Measurements from ENCODE around the gene CAPZB.

Gene CAPZB

DNA sequence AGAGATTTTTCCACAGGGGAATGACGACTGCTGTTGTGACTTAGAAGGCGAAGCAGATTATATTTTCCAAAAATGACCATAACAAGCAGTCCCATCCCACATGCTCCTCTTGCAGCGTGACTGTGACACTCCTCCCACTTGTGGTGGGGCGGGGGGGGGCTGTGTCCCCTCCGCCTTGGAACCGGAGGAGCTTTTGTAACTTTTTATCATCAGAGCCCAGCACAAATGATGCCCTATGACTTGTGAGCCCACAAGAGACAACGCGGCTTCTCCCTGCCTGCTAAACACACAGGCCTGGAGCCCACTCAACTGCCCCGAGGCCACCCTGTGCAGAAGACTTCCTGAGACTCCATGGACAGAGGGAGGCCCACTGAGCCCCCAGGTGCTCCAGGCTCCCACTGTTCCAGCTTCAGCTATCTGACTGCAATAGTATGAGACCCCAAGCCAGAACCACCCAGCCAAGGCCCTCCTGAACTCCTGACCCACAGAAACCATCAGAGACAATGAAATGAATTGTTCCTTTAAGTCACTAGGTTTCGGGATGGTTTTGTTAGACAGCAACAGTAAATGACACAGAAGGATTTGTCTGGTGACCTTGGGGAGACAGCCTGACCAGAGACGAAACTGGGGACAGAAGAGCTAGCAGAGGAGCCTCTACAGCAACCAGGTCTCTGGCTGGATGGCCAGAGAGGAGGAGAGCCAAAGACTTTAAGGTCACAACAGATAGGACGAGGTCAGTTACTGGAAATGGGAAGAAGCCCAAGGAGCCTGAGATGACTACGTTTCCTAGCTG is 58.8 kb downstream of the CAPZB start:
- DNase-seq, result no peak

DNA sequence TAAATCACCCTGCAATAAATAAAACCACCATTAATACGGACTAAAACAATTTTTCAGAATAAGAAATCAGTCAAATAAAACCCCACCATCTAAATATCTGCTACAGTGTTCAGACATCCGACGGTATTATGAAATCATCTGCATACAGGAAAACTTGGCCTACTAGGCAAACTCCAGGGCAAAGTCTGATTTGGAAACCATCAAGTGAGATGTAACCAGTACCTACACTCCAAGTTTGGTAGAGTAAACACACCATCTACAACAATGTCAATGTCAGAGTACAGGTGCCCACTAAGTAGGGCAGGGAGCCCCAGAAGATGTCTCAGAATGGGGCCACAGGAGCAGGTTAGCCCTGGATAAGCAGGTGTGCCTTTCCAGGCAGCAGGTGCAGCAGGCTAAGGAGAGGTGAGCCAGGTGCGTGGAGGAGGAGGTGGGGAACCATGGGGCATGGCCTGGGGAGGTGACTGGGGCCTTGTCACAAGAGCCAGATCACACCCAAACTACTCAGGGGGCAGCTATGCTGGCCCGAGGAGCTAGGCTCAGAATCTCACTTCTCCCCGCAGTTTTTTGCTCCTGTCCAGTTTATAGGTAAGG is 59.6 kb downstream of the CAPZB start:
- DNase-seq, result no peak

DNA sequence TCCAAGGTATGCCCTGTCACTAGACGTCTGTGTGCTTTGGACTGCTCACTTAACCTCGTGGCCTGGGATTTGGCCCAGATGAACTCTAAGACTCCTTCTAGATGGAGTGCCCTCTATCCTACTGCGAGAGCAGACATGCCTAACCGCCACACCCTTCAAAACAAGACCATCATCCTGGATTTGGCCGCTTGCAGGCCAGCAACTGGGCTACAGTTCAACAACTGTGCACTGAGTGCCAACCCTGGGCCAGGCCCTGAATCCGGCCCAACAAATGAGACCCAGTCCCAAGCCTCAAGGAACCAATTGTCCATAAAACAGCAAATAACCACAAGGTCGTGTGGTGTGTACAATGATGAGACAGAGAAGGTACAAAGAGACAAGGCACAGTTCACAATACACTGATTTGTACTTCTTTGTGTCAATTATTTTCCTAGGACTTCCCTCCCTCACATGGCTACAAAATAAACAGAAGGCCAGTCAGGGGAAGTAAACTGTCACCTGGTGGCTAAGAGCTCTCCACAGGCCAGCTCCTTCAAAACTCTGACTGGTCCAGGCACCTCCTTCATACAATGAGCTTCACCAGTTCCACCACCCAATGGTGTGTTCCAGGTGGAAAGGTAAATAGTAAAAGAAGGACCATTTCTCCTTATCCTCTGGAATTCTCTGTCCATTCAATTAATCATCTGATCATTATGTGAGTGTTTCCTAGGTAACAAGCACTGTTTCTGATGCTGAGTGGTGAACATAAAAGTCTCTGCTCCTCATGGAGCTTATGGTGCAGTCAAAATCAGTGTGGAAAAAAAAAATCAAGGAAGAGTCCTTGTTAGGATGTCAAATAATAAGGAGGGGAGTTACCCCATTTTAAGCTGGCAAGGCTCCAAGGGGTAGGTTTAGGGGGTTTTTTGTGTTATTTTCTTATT is 60.4 kb downstream of the CAPZB start:
- DNase-seq, result no peak

DNA sequence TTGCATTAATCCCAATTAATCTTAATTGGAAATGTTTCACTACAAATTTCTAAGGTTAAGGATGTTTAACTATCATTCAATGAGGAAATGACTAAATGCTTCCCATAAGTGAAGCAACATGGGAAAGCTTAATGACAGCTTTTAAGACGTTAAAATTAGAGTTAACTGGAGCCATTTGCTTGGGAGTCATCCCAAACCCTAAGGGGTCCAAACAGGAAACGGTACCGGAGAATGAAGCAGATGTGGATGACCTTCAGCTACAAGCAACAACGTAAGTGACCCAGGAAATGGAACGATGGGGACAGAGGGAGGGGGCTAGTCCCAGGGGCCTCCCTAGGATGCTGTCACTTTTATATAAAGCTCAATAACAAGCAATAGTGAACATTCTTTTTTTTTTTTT is 62.2 kb downstream of the CAPZB start:
- DNase-seq, result no peak

DNA sequence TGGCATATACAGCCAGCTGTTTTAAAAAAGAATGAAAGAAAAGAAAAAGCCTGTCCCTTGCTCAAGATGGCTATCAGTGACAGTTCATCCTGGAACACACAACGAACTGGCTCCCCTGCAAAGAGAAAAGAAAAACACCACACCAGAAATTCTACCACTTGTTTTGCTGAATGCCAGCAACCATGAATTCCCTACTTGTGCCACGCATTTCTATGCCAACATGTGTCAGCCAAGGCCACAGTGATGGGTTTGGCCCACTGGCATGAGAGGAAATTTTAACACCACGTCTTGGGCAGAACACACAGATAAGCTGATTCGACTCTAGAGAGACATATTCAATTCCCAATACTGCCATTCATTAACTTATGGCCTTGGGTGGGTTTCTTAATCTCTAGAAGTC is 64.0 kb downstream of the CAPZB start:
- no peak for DNase-seq

DNA sequence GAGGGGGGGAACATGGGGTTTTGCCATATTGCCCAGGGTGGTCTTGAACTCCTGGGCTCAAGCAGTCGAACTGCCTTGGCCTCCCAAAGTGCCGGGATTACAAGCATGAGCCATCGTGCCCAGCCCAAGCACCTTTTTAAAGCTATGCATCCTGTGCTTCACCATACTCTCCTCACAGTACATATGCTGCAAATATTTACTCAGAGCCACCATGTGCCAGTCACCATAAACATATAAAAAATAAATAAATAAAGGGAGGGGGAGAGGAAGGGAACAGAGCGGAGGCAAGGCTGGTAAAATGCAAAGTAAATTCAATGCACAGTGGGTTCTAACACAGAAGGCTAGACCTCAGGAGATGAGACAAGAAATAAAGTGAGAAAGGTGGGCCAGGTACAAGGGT is 64.7 kb downstream of the CAPZB start:
- no peak for DNase-seq

DNA sequence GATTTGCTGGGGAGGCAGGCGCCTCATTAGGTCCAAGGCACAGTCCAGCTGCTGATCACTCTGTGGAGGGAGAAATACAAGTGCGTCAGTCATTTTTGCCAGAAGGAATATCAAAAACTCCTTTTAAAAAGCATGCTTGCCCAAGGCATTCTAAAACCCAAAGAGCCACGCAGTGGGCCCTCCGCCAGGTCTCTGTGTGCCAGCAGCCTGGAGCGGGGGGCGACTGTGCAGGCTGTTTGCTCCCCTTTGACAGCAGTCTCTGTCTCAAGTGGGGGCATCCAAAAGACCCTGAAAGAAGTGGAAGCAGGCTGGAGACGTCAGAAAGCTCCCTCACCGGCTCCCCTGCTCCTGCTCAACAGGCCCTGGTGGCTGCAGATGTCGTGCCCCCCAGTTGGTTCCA is 65.6 kb downstream of the CAPZB start:
- DNase-seq, result no peak

DNA sequence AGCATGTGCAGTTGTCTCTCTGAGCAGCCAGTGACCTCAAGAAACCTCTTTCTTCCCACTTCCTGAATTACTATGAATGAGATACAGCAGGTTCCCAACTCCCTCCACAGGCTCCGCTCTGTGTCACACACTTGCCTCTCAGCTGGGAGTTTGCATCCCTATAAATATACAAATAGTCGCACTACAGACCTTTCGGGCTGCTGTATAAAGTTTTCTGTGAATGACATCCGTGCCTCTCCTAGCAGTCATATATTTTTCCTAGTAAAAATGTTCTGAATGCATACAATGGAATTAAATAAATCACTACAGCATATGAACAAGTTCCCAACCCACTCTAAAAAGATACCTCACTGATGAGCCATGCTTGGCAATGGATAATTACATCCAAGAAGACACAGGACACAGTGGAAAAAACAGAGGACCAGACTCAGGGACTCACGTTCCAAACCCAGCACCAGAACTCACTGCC is 66.8 kb downstream of the CAPZB start:
- DNase-seq, result no peak

DNA sequence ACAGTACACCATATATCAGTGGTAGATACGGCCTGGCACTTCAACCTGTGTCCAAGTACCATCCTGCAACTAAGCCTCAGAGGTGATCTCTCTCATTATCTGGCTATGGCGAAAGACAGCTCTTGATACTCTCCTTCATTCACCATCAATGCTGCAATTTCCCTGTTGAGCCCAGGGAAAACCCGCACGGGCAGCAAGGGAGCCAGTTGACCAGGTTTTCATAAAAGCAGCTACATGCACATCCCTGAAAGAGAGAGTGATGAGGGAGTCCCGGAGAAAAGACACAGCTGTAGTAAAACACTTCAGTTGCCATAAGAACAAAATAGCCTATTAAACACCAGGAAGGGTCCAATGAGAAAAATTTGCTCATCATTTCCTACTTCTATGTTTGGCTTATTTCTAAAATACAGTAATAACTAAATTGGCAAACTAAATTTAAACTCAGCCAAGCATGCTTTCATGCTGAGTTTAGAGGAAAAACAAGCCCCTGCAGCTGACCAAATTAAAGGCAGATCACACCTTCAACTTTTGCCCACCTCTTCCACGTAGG is 68.3 kb downstream of the CAPZB start:
- no peak for DNase-seq

DNA sequence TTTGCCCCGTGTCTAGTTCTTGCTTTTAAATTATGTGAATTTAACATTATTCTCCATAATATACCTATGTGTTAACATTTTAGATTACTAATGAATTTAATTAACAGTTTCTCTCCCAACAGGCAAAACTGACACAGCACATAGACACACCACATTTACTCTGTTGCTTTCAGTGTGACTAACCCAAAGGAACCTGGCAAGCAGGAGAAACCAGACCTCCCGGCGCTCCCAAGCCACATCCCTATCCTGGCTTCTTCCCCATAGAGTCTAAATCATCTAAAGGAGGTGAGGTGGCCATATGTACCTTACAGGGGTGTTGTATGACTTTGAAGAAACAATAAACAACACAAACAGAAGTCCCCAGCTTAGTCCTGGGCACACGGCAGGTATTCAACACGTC is 69.2 kb downstream of the CAPZB start:
- no peak for DNase-seq

DNA sequence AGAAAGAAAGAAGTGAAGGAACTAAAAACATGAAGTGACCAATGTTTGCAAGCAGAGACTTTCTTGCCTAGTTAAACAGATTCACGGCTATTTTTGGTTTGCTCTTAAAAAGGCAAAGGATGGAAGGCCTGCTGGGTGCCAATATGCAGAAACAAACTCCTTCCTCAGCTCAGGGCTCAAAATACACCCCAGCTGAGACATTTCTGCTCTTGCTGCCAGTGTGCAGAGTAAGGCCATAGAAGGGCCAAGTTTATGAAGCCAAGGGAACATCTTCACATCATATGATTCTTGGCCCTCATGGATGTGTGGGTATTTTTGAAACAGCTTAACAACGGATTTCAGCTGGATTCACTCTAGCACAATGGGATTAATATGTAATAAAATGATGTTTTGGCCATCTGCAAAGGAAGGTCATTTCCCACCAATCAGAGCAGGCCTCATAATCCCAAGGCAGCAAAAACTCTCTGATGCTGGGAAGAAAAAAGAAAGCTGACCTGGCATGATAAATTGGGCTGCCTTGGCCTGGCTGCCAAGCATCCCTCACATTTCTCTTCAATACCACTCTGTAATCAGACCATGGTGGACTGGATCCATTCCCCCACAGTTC is 70.7 kb downstream of the CAPZB start:
- no peak for DNase-seq

DNA sequence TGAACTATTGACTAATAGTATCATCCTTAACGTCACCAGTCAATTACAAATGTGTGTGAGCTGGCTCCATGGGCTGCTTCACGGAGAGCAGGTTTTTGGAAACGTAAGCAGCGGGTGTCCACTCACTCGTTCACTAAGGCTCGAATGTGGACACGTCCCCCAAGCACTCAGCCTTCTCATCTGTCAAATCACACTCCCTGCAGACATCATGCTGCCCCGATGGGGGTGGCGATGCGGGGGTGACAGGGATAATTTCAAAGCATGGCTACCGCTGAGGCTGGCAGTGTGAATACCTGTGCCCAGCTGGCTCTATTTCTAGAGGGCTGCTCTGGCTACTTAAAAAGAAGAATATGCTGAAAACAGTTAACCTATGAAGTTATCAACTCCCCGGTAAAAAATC is 71.3 kb downstream of the CAPZB start:
- DNase-seq, result no peak

DNA sequence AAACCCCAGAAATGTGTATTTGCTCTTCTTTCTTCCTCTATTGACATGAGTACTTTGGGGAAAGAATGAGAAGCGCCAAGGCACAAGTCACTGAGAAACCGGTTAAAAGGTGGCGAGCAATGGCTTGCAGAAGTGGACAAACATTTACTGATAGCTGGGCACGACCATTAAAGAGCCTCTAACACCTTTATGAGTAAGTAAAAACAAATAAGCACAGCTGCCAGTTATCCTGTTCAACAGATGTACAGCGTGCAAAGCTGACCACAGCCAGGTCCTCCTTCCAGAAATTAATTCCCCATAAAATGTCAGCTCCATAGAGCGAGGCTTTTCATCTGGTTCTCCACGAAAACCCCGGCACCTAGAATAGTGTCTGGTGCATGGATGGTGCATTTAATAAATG is 72.7 kb downstream of the CAPZB start:
- no peak for DNase-seq

DNA sequence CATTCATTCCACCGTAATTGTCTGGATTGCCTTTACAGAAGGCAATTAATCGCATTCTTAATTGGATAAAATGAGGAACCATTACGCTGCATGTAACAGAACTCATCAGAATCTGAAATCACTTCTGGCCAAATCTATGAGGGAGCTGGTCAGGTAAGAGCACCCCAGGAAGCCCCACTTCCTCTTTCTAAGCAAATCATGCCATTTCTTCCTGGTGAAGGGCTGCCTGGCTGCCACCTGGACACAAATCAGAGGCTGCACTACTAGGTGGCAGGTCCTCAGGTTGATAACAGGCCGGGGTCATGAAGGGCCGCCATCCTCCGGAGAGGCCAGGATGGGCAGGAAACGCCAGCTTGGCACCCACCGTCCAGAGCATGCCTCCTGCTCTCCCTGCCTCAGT is 73.7 kb downstream of the CAPZB start:
- no peak for DNase-seq

DNA sequence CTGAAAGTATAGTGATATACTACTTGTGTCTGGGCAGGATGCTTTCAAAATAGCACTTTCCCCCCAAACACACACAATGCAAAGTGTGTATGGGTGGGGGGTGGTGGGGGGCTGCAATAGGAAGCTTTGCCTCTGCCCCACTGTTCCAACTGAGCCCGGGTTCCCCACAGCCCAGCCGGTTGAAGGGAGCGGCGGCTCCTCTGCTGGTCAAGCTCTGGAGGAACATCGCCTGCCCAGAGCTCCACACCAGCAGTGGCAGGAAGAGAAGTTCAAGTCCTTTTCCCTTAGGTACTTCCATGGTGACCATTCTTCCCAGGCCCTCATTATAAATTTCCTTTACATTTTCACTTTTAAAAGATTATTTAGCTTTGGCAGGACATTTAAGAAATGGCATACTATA is 74.9 kb downstream of the CAPZB start:
- no peak for DNase-seq

DNA sequence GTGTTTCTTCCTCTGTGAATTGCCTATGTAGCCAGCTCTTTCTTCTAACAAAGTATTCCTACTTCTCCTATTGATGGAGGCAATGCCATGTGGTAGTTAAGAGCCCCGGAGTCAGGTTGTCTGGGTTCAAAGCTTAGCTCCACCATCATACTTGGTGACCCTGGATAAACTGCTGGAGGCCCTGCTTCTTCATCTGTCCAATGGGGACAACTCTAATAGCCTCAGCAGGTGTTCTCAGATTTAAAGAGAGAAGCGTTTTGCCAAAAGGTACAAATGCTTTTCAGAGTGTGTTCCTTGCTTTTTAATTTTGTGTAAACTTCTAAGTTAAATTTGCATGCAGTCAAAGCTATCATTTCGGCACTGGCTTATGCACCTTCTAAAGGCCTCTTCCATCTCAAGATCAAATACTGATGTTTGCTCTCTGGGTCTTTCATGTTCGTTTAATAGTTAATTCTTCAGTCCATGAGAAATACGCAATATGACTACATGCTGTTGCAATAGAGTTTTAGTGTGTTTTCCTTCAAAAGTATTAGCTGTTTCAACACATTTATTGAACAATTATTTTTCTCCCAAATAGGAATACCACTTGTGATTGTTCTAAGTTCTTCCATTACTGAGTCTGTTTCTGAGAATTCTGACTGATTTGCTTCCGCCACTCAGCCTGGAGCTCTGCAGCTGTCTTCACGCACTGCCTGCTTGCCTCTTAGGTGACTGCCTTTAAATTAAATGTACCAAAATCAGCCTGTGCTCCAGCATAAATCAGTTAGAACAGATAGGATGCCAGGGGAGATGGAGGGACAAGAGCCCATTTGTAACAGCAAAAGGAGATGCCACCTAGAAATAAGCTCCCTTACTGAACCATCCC is 75.6 kb downstream of the CAPZB start:
- DNase-seq, result no peak

DNA sequence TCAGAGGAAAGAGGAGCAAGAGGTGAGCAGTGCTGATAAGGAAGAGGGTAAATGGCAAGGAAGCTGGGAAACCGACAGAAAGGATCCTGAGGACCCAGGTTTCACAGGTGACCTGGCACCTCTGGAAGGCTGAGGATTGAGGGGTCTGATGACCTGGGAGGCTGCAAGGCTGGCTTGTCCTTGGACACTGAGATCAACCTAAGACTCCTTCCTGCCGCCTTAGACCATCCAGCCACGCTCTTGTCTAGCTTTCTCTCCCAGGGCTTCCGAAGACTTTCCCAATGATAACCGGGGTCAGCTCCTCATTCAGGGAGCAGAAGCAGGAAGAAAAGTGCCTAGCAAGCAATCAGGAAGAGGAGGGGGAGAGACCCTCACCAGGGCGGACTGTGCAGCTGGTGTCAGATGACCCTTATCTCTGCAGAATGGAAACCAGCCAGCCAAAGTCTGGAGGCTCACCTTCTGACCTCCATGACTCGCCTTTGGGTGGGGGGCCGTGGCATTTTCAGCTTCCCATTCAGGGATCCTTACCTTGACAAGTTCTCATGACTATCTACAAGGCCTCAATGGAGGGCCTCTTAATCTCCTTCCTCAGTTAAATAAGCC is 77.7 kb downstream of the CAPZB start:
- DNase-seq, result no peak

DNA sequence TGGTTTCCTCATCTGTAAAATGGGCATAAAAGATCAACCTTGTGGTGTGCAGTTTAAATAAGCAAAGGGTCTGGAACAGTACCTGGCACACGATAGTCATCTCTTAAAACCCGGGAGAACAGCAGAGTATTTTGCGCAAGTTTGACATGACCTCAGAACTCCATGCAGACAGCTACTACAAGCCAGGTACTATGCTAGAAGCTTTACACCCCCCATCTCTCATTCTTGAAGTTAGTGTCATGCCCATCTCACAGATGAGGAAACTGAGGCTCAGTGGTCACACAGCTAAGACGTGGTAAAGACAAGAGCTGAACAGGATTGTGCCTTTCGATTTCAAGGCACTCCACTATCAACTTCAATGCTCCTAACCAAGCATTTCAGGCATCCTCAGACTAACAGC is 78.7 kb downstream of the CAPZB start:
- no peak for DNase-seq

DNA sequence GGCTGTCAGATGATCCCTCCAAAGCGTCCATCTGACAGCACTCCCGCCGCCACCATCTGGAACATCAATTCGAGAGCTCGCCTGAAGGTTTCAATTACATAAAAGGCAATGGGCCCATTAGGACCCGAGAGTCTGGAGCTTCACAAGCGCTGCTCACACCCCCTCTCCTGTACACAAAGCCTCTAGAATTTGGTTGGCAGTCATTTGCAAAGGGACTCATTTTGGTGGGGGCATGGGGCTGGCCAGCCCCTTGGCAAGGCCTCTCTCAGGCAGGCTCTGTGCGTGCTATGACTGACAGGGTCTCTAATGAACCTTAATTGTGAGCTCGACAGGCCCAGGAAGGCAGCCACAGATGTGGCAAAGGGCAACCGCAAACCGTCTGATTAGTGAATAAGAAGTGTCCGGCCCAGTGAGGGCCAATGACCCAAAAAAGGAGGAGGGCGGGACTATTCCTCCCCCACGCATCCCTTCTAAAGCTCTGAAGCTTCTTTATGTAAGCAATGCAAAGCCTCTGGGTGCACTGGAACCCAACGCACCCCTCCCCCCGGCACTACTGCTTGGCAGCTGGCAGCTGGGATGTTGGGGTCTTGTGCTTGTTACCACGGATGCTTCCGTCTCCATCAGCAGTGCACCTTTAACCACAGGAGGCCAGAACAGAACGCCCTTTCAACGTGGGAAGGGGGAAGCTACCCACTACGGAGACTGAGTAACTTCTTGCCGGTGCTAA is 79.4 kb downstream of the CAPZB start:
- no peak for DNase-seq

DNA sequence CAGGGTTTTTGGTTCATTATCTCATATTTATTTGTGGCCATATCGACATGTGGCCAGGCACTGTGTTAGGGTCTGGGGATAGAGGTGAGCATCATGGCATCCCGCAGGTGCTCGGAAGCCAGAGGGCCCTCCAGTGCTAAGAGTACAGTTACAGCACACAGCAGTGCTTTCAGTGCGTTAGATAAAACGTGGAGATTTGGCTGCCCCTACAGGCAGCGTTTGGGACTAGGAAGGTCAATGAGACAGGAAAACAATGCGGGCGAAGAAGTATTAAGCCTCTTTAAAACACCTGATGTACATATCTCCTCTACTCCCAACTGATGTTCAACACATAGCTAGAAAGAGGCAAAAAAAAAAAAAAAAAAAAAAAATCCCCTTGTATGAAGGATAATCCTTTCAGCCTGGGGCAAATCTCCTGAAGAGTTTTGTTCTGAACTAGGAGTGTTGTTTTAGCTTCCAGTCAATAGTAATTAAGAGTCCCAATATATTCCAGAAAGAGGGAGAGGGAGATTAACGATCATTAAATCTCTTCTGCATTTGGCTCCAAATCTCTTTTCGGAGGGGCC is 80.1 kb downstream of the CAPZB start:
- no peak for DNase-seq

DNA sequence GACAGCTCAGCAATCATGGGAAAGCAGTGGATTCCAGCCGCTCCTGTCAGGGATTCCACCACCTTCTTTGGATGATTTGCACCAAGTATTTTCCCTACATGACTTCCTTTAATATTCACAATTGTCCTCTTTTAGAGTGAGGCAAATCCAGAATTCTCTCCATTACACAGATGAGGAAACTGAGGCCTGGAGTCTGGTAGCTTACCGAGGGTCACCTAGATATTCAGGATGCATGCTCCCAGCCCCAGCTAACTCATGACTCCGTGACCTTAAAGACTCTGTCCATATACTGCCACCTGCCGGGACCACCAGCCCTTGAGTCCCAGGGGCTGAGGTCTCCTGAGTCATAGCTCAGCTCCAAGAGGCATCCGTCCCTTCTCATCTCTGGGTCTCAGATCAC is 80.6 kb downstream of the CAPZB start:
- DNase-seq, result no peak
